ENCODE measurements around the gene MAD1L1.

The MAD1L1 gene

GRCh38 chr7:2019711-2020511, 212.8 kb downstream of the MAD1L1 start:
- H3K27ac ChIP-seq (ENCODE audit: low read length) = no peak overlapping the region
- peaks cover 7% of the 10 kb centered on the region for H3K9me3 ChIP-seq (ENCODE audit: insufficient read depth, low read length, severe bottlenecking)
- DNase-seq = no peak
- TF ChIP-seq CTCF (IDR thresholded peaks at IDR 0.05; ENCODE audit: borderline replicate concordance, extremely low read depth, low read length, poor library complexity, severe bottlenecking) = no peak
- TF ChIP-seq EZH2 (IDR thresholded peaks at IDR 0.05; ENCODE audit: borderline replicate concordance, low read depth, low read length, severe bottlenecking) = no peak
- peak; percentile 46; the same call in 2 of the 3 replicates for ATAC-seq (ENCODE audit: insufficient read depth, low read depth)
- H3K4me1 ChIP-seq (ENCODE audit: insufficient read depth, low read length) = peaks cover 6% of the 10 kb centered on the region; the same call in 1 of the 2 replicates
- no peaks in the 10 kb centered on the region for H3K27me3 ChIP-seq (ENCODE audit: insufficient read depth, low read length, poor library complexity)
- H3K9ac ChIP-seq (ENCODE audit: low read depth, low read length) = no peak overlapping the region
- no peak overlapping the region for H3K4me3 ChIP-seq (ENCODE audit: low read depth in 1 of 2, low read length in 2 of 2)
- H2AFZ ChIP-seq (ENCODE audit: low read depth, low read length) = no peak overlapping the region
- H3K36me3 ChIP-seq (ENCODE audit: insufficient read depth, low read length) = peaks cover 14% of the 10 kb centered on the region
- peaks cover 7% of the 10 kb centered on the region for H3K79me2 ChIP-seq (ENCODE audit: insufficient read depth, low read length)
- peaks cover 31% of the 10 kb centered on the region; the same call in 1 of the 2 replicates for H4K20me1 ChIP-seq (ENCODE audit: insufficient read depth, low read length)
- H3K4me2 ChIP-seq (ENCODE audit: insufficient read depth, low read length) = no peak overlapping the region

GRCh38 chr7:2019461-2019710, 213.4 kb downstream of the MAD1L1 start:
- DNase-seq (no peak), ATAC-seq (ENCODE audit: insufficient read depth, low read depth) (no peak)
- peaks cover 4% of the 10 kb centered on the region; the same call in 1 of the 2 replicates for H3K4me1 ChIP-seq (ENCODE audit: insufficient read depth, low read length)
- no peak overlapping the region for H2AFZ ChIP-seq (ENCODE audit: low read depth, low read length)
- H3K79me2 ChIP-seq (ENCODE audit: insufficient read depth, low read length) = peaks cover 7% of the 10 kb centered on the region
- no peaks in the 10 kb centered on the region for H3K27me3 ChIP-seq (ENCODE audit: insufficient read depth, low read length, poor library complexity)
- no peak overlapping the region for H3K4me2 ChIP-seq (ENCODE audit: insufficient read depth, low read length)
- H4K20me1 ChIP-seq (ENCODE audit: insufficient read depth, low read length) = peaks cover 36% of the 10 kb centered on the region
- peaks cover 19% of the 10 kb centered on the region for H3K36me3 ChIP-seq (ENCODE audit: insufficient read depth, low read length)
- H3K9ac ChIP-seq (ENCODE audit: low read depth, low read length) = no peak overlapping the region
- H3K4me3 ChIP-seq (ENCODE audit: low read depth in 1 of 2, low read length in 2 of 2) = no peak overlapping the region
- H3K27ac ChIP-seq (ENCODE audit: low read length) = no peak overlapping the region
- TF ChIP-seq CTCF (IDR thresholded peaks at IDR 0.05; ENCODE audit: borderline replicate concordance, extremely low read depth, low read length, poor library complexity, severe bottlenecking) = no peak
- no peak for TF ChIP-seq EZH2 (IDR thresholded peaks at IDR 0.05; ENCODE audit: borderline replicate concordance, low read depth, low read length, severe bottlenecking)
- peaks cover 2% of the 10 kb centered on the region for H3K9me3 ChIP-seq (ENCODE audit: insufficient read depth, low read length, severe bottlenecking)

GRCh38 chr7:2018569-2019460, 213.9 kb downstream of the MAD1L1 start:
- Histone ChIP-seq H3K4me3 (ENCODE audit: low read depth in 1 of 2, low read length in 2 of 2) (no peak overlapping the region), H4K20me1 (ENCODE audit: insufficient read depth, low read length) (peaks cover 40% of the 10 kb centered on the region), H3K79me2 (ENCODE audit: insufficient read depth, low read length) (peaks cover 7% of the 10 kb centered on the region), H3K36me3 (ENCODE audit: insufficient read depth, low read length) (peaks cover 25% of the 10 kb centered on the region), H3K9ac (ENCODE audit: low read depth, low read length) (no peak overlapping the region), H3K4me2 (ENCODE audit: insufficient read depth, low read length) (no peak overlapping the region), H3K4me1 (ENCODE audit: insufficient read depth, low read length) (no peaks in the 10 kb centered on the region), H2AFZ (ENCODE audit: low read depth, low read length) (no peak overlapping the region), H3K27ac (ENCODE audit: low read length) (no peak overlapping the region), H3K9me3 (ENCODE audit: insufficient read depth, low read length, severe bottlenecking) (no peaks in the 10 kb centered on the region), H3K27me3 (ENCODE audit: insufficient read depth, low read length, poor library complexity) (no peaks in the 10 kb centered on the region)
- TF ChIP-seq CTCF (IDR thresholded peaks at IDR 0.05; ENCODE audit: borderline replicate concordance, extremely low read depth, low read length, poor library complexity, severe bottlenecking) = no peak
- no peak for TF ChIP-seq EZH2 (IDR thresholded peaks at IDR 0.05; ENCODE audit: borderline replicate concordance, low read depth, low read length, severe bottlenecking)
- no peak for DNase-seq
- ATAC-seq (ENCODE audit: insufficient read depth, low read depth) = no peak

Data from DND-41 (cell line).